OCI-LY3 (cell line): ENCODE results near the gene INTS2.
"Not testable (repeated sequence)": the region's sequence is repeated elsewhere in the genome, so short reads cannot be mapped to it uniquely, and the experiment has no call there.

Experiments used
- H2AFZ ChIP-seq: fragments of 200-600, 300-600 bp; shearing (Covaris generic); 2 replicates; pipeline ENCODE4 v1.6.0; 2014; ENCODE audit warnings: antibody characterized with exemption, low read depth, low read length
- H3K27ac ChIP-seq: fragments of 200-600, 300-600 bp; sonication (generic); 2 replicates; pipeline ENCODE4 v1.5.1; 2014; ENCODE audit warnings: mild to moderate bottlenecking, low read length, moderate library complexity, mixed read lengths
- H3K27me3 ChIP-seq: fragments of 200-600, 300-600 bp; sonication (generic); 2 replicates; pipeline ENCODE4 v1.6.1; 2014; ENCODE audit warnings: low read depth, low read length, mixed read lengths
- H3K36me3 ChIP-seq: fragments of 200-600, 300-600 bp; sonication (generic); replicated peaks from 2 replicates; pipeline ENCODE3; 2014; ENCODE audit warnings: low read depth, low read length, mixed read lengths
- H3K4me1 ChIP-seq: fragments of 300-600, 200-600 bp; sonication (generic); 2 replicates; pipeline ENCODE4 v1.6.1; 2014; ENCODE audit warnings: low read length, mixed read lengths
- H3K4me2 ChIP-seq: fragments of 200-600, 300-600 bp; sonication (generic); 2 replicates; pipeline ENCODE4 v1.6.1; 2014; ENCODE audit warnings: low read length, mixed read lengths
- H3K4me3 ChIP-seq: fragments of 300-600, 200-600 bp; sonication (generic); 2 replicates; pipeline ENCODE4 v1.5.1; 2014; ENCODE audit warnings: antibody characterized with exemption, mild to moderate bottlenecking, low read length, moderate library complexity
- H3K79me2 ChIP-seq: fragments of 300-600, 200-600 bp; shearing (Covaris generic); 2 replicates; pipeline ENCODE4 v1.6.1; 2014; ENCODE audit warnings: mild to moderate bottlenecking, low read length, mixed read lengths
- H3K9ac ChIP-seq: fragments of 300-600, 200-600 bp; shearing (Covaris generic); 2 replicates; pipeline ENCODE4 v1.6.0; 2014; ENCODE audit warnings: mild to moderate bottlenecking, low read length, moderate library complexity
- H3K9me3 ChIP-seq: fragments of 200-600, 300-600 bp; shearing (Covaris generic); 2 replicates; pipeline ENCODE4 v1.6.1; 2014; ENCODE audit warnings: low read length, mixed read lengths; ENCODE audit not compliant: insufficient read depth
- H4K20me1 ChIP-seq: fragments of 200-600, 300-600 bp; sonication (generic); 2 replicates; pipeline ENCODE4 v1.6.1; 2016; ENCODE audit warnings: low read length, mixed read lengths; ENCODE audit not compliant: insufficient read depth
- EZH2phosphoT487 ChIP-seq: fragments of 200-600 bp; shearing (Covaris generic); IDR thresholded peaks from 2 replicates; pipeline ENCODE4 v1.6.1; 2018; ENCODE audit warnings: antibody characterized with exemption, mixed run types, low read depth
- TF ChIP-seq, protein P1 (sequence below): fragments of 200-600, 300-600 bp; sonication (generic); IDR thresholded peaks from 2 replicates; pipeline ENCODE4 v1.5.1; 2014; ENCODE audit warnings: antibody characterized with exemption, low read length, low read depth

INTS2 gene

DNA sequence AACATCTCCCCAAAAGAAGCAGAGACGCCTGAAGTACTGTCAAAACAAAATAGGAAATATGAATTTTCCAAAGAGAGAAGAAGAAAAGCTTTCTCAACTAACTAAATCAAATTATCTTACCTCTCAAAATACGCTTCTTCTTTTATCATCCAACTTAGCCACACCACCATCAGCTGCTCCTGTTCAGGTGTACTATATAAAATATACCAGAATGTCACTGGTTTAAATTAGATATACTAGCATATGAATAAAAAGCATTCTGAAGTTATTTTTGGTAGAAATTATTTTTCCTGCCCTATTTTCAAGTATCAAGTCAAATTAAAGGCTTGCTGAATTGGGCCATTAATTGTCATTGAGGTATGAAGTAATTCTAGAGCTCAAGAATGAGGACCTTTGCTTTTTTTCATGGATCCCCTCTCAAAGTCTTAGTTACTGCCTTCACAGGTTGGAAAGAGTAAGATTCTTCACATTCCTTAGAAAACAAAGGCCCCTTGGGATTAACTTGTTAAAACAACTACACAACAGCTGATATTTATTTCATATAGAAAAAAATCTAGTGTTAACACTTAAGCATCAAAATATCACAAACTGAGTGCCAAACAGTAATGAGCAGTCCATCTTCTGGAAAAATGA lies 30.1 kb downstream of the INTS2 start:
- H3K36me3 ChIP-seq: peaks cover 34% of the 10 kb centered on the region
- TF ChIP-seq, protein P1, sequence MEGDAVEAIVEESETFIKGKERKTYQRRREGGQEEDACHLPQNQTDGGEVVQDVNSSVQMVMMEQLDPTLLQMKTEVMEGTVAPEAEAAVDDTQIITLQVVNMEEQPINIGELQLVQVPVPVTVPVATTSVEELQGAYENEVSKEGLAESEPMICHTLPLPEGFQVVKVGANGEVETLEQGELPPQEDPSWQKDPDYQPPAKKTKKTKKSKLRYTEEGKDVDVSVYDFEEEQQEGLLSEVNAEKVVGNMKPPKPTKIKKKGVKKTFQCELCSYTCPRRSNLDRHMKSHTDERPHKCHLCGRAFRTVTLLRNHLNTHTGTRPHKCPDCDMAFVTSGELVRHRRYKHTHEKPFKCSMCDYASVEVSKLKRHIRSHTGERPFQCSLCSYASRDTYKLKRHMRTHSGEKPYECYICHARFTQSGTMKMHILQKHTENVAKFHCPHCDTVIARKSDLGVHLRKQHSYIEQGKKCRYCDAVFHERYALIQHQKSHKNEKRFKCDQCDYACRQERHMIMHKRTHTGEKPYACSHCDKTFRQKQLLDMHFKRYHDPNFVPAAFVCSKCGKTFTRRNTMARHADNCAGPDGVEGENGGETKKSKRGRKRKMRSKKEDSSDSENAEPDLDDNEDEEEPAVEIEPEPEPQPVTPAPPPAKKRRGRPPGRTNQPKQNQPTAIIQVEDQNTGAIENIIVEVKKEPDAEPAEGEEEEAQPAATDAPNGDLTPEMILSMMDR: no peak
- no peak for TF ChIP-seq EZH2phosphoT487
- H3K79me2 ChIP-seq: no peaks in the 10 kb centered on the region
- no peak overlapping the region for H3K9ac ChIP-seq
- no peak overlapping the region for H2AFZ ChIP-seq
- H3K27me3 ChIP-seq: no peaks in the 10 kb centered on the region
- no peak overlapping the region for H3K4me3 ChIP-seq
- H4K20me1 ChIP-seq: no peaks in the 10 kb centered on the region
- no peak overlapping the region for H3K4me2 ChIP-seq
- no peak overlapping the region for H3K27ac ChIP-seq
- H3K9me3 ChIP-seq: no peaks in the 10 kb centered on the region
- no peaks in the 10 kb centered on the region for H3K4me1 ChIP-seq

DNA sequence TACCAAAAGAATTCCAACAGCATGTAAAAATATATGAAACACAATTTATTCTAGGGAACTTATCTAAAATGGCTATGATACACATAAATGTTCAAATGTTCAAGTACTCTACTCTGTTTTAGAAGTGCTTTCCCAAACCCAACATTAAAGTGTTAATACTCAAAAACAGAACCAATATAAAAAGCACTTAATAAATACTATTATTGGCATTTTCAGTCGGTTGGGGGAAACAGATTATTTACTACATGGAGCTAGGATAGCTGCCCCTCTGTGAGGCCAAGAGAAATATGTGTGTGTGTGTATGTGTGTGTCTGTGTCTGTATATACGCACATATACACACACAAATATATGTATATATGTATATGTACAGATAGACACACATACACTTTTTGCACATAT lies 32.4 kb downstream of the INTS2 start:
- Histone ChIP-seq H3K27ac (no peak overlapping the region), H4K20me1 (no peaks in the 10 kb centered on the region), H3K79me2 (no peaks in the 10 kb centered on the region), H3K4me3 (no peak overlapping the region), H3K9me3 (no peaks in the 10 kb centered on the region), H2AFZ (no peak overlapping the region), H3K9ac (no peak overlapping the region), H3K36me3 (peaks cover 23% of the 10 kb centered on the region), H3K4me2 (no peak overlapping the region), H3K4me1 (no peaks in the 10 kb centered on the region), H3K27me3 (no peaks in the 10 kb centered on the region)
- TF ChIP-seq, protein P1: no peak

DNA sequence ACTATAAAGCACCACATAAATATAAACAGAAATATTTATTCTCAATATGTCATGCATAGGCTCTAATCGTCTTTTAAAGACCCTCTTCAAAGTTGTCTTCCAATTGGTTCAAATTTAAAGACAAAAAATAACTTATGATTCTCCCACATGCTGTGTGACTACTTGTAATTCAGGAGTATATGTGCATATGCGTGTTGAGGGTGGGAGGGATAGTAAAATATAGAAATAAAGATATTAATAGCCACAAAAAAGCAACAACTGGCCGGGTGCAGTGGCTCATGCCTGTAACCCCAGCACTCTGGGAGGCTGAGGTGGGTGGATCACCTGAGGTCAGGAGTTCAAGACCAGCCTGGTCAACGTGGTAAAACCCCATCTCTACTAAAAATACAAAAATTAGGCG lies 33.5 kb downstream of the INTS2 start:
- H3K4me1 ChIP-seq, H3K79me2 ChIP-seq, H3K27ac ChIP-seq, H2AFZ ChIP-seq, H3K4me3 ChIP-seq, H3K4me2 ChIP-seq, H4K20me1 ChIP-seq, H3K27me3 ChIP-seq, H3K9ac ChIP-seq, H3K9me3 ChIP-seq: not testable (repeated sequence)
- peaks cover 24% of the 10 kb centered on the region for H3K36me3 ChIP-seq

DNA sequence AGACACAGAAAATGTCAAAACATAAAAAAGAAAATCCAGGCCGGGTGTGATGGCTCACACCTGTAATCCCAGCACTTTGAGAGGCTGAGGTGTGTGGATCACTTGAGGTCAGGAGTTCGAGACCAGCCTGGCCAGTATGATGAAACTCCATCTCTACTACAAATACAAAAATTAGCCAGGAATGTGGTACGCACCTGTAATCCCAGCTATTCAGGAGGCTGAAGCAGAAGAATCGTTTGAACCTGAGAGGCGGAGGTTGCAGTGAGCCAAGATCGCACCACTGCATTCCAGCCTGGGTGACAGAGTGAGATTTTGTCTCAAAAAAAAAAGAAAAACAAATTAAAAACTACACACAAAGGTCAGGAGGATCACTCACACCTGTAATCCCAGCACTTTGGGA lies 40.0 kb downstream of the INTS2 start:
- not testable (repeated sequence) for H3K4me2 ChIP-seq, H3K9me3 ChIP-seq, H4K20me1 ChIP-seq, H3K9ac ChIP-seq, H2AFZ ChIP-seq, H3K4me3 ChIP-seq, H3K4me1 ChIP-seq, H3K79me2 ChIP-seq, H3K27ac ChIP-seq, H3K27me3 ChIP-seq
- H3K36me3 ChIP-seq: peaks cover 17% of the 10 kb centered on the region

DNA sequence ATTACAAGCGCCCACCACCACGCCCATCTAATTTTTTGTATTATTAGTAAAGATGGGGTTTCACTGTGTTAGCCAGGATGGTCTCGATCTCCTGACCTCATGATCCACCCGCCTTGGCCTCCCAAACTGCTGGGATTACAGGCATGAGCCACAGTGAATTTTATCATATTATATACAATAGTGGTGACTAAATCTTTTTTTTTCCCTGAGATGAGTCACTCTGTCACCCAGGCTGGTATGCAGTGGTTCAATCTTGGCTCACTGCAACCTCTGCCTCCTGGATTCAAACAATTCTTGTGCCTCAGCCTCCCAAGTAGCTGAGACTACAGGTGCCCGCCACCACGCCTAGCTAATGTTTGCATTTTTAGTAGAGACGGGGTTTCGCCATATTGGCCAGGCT lies 41.9 kb downstream of the INTS2 start:
- H3K36me3 ChIP-seq: peaks cover 20% of the 10 kb centered on the region
- H3K27me3 ChIP-seq, H3K79me2 ChIP-seq, H3K4me3 ChIP-seq, H3K27ac ChIP-seq, H4K20me1 ChIP-seq, H3K9ac ChIP-seq, H3K9me3 ChIP-seq, H2AFZ ChIP-seq, H3K4me1 ChIP-seq, H3K4me2 ChIP-seq: not testable (repeated sequence)
